ENCODE measurements around the gene COL11A1.
"Not testable (repeated sequence)": the region's sequence is repeated elsewhere in the genome, so short reads cannot be mapped to it uniquely, and the experiment has no call there.

COL11A1 gene

DNA sequence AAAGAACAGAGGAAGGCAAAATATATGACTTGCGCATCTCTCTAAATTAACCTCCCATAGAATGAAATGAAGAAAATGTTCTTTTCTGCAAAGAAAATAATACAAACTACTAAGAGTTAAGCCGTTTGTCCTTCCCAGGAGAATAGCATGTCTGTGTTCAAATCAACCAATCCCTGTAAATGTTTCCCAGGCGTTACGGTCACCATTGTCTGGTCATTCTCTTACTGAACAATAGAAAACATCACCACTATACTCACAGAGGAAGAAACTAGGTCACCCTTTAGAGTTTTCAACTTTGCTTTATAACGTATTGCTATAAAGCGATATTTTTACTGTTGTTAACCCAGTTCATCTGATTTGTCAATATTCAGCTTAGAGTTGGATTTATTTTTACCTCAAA, 34.1 kb downstream of the COL11A1 start:
- H3K9ac ChIP-seq (ENCODE audit: low read depth, low read length) = no peak overlapping the region
- no peak overlapping the region for H3K4me3 ChIP-seq (ENCODE audit: low read depth, low read length)
- H3K27me3 ChIP-seq (ENCODE audit: control insufficient read depth, insufficient read depth, low read length) = no peaks in the 10 kb centered on the region
- H3K36me3 ChIP-seq (ENCODE audit: control insufficient read depth, insufficient read depth, low read length) = no peaks in the 10 kb centered on the region
- H3K9me3 ChIP-seq (ENCODE audit: control insufficient read depth, insufficient read depth, low read length) = no peaks in the 10 kb centered on the region
- H3K4me1 ChIP-seq (ENCODE audit: control insufficient read depth, insufficient read depth, low read length) = no peaks in the 10 kb centered on the region

GRCh38 chr1:103069201-103069600, 39.1 kb downstream of the COL11A1 start:
- Histone ChIP-seq H3K27me3 (ENCODE audit: control insufficient read depth, insufficient read depth, low read length) (no peaks in the 10 kb centered on the region), H3K9me3 (ENCODE audit: control insufficient read depth, insufficient read depth, low read length) (no peaks in the 10 kb centered on the region), H3K9ac (ENCODE audit: low read depth, low read length) (no peak overlapping the region), H3K36me3 (ENCODE audit: control insufficient read depth, insufficient read depth, low read length) (no peaks in the 10 kb centered on the region), H3K4me3 (ENCODE audit: low read depth, low read length) (no peak overlapping the region), H3K4me1 (ENCODE audit: control insufficient read depth, insufficient read depth, low read length) (no peaks in the 10 kb centered on the region)

GRCh38 chr1:103063921-103064320, 44.4 kb downstream of the COL11A1 start:
- Histone ChIP-seq H3K4me3 (ENCODE audit: low read depth, low read length) (no peak overlapping the region), H3K9me3 (ENCODE audit: control insufficient read depth, insufficient read depth, low read length) (no peaks in the 10 kb centered on the region), H3K4me1 (ENCODE audit: control insufficient read depth, insufficient read depth, low read length) (no peaks in the 10 kb centered on the region), H3K36me3 (ENCODE audit: control insufficient read depth, insufficient read depth, low read length) (no peaks in the 10 kb centered on the region), H3K9ac (ENCODE audit: low read depth, low read length) (no peak overlapping the region), H3K27me3 (ENCODE audit: control insufficient read depth, insufficient read depth, low read length) (no peaks in the 10 kb centered on the region)

DNA sequence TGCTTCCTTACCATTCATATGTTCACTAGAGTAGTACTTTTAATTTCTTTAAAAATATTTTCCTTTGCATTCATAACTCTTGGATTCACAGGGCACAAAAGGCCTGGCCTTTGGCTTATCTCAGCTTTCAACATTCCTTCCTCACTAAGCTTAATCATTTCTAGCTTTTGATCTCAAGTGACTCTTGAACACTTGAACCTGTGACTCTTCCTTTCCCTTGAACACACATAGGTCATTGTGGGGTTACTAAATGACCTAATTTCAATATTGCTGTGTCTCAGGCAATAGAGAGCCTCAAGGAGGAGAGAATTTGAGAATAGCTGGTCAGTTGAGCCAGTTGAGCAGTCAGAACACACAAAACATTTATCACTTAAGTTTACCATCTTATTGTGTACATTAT, 49.9 kb downstream of the COL11A1 start:
- Histone ChIP-seq H3K27me3 (ENCODE audit: control insufficient read depth, insufficient read depth, low read length) (no peaks in the 10 kb centered on the region), H3K4me3 (ENCODE audit: low read depth, low read length) (no peak overlapping the region), H3K9me3 (ENCODE audit: control insufficient read depth, insufficient read depth, low read length) (no peaks in the 10 kb centered on the region), H3K4me1 (ENCODE audit: control insufficient read depth, insufficient read depth, low read length) (no peaks in the 10 kb centered on the region), H3K36me3 (ENCODE audit: control insufficient read depth, insufficient read depth, low read length) (no peaks in the 10 kb centered on the region), H3K9ac (ENCODE audit: low read depth, low read length) (no peak overlapping the region)

DNA sequence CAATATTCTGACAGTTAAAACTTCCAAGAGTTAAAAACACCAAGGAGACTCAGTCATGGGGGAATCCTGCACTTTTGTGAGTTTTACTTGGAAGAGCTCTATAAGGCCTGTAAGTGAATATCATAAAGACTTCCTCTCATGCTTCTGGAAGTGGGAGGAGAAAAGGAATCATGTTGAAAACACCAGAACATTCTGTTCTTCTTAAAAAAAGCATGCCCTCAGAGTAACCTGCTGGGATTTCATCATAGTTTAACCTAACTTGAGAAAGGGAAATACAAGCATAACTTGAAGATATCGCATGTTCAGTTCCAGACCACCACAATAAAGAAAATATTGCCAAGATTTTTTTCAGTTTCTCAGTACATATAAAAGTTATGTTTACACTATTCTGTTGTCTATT, 51.9 kb downstream of the COL11A1 start:
- H3K9me3 ChIP-seq (ENCODE audit: control insufficient read depth, insufficient read depth, low read length) = no peaks in the 10 kb centered on the region
- no peak overlapping the region for H3K4me3 ChIP-seq (ENCODE audit: low read depth, low read length)
- H3K4me1 ChIP-seq (ENCODE audit: control insufficient read depth, insufficient read depth, low read length) = no peaks in the 10 kb centered on the region
- H3K9ac ChIP-seq (ENCODE audit: low read depth, low read length) = no peak overlapping the region
- H3K27me3 ChIP-seq (ENCODE audit: control insufficient read depth, insufficient read depth, low read length) = no peaks in the 10 kb centered on the region
- no peaks in the 10 kb centered on the region for H3K36me3 ChIP-seq (ENCODE audit: control insufficient read depth, insufficient read depth, low read length)

- H3K4me3 ChIP-seq (ENCODE audit: low read depth, low read length); H3K27me3 ChIP-seq (ENCODE audit: control insufficient read depth, insufficient read depth, low read length); H3K36me3 ChIP-seq (ENCODE audit: control insufficient read depth, insufficient read depth, low read length); H3K9ac ChIP-seq (ENCODE audit: low read depth, low read length); H3K4me1 ChIP-seq (ENCODE audit: control insufficient read depth, insufficient read depth, low read length); H3K9me3 ChIP-seq (ENCODE audit: control insufficient read depth, insufficient read depth, low read length): not testable (repeated sequence)
These were observed 80.2 kb downstream of the COL11A1 start for GRCh38 chr1:103028110-103028509.

DNA sequence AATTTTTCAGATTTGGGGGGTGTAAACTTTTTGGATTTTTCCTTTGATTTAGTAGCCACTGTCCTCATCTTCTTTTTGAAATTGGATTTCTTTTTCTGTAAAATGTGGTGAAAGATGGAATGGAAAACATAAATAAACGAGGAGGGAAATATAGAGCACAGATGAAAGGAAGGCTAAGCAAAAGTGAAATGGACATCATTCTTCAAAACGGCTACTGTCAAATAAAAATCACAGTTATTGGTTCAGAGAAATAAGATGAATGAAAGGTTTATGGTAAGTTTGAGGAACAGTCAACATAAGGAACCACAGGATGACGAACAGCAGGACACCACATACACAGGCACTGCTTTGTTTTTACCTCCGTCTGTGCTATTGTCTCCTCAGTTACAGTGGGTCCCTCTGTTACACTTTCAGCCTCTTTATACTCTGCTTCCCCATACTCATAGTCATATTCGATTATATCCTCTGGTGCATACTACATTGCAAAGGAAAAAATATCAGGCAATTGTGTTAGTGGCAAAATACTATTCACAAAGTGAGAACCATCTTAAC, 82.4 kb downstream of the COL11A1 start:
- Histone ChIP-seq H3K4me3 (ENCODE audit: low read depth, low read length) (no peak overlapping the region), H3K27me3 (ENCODE audit: control insufficient read depth, insufficient read depth, low read length) (no peaks in the 10 kb centered on the region)

GRCh38 chr1:103024051-103024450, 84.3 kb downstream of the COL11A1 start:
- H3K9ac ChIP-seq (ENCODE audit: low read depth, low read length) = no peak overlapping the region
- H3K36me3 ChIP-seq (ENCODE audit: control insufficient read depth, insufficient read depth, low read length) = no peaks in the 10 kb centered on the region
- H3K9me3 ChIP-seq (ENCODE audit: control insufficient read depth, insufficient read depth, low read length) = no peaks in the 10 kb centered on the region
- no peak overlapping the region for H3K4me3 ChIP-seq (ENCODE audit: low read depth, low read length)
- H3K27me3 ChIP-seq (ENCODE audit: control insufficient read depth, insufficient read depth, low read length) = no peaks in the 10 kb centered on the region
- no peaks in the 10 kb centered on the region for H3K4me1 ChIP-seq (ENCODE audit: control insufficient read depth, insufficient read depth, low read length)

More for the DNA sequence above, 82.4 kb downstream of the COL11A1 start:
- H3K4me1 ChIP-seq (ENCODE audit: control insufficient read depth, insufficient read depth, low read length) = no peaks in the 10 kb centered on the region
- no peak overlapping the region for H3K9ac ChIP-seq (ENCODE audit: low read depth, low read length)
- no peaks in the 10 kb centered on the region for H3K36me3 ChIP-seq (ENCODE audit: control insufficient read depth, insufficient read depth, low read length)
- no peaks in the 10 kb centered on the region for H3K9me3 ChIP-seq (ENCODE audit: control insufficient read depth, insufficient read depth, low read length)

- Histone ChIP-seq H3K9ac (ENCODE audit: low read depth, low read length) (no peak overlapping the region), H3K9me3 (ENCODE audit: control insufficient read depth, insufficient read depth, low read length) (no peaks in the 10 kb centered on the region), H3K4me3 (ENCODE audit: low read depth, low read length) (no peak overlapping the region), H3K27me3 (ENCODE audit: control insufficient read depth, insufficient read depth, low read length) (no peaks in the 10 kb centered on the region), H3K4me1 (ENCODE audit: control insufficient read depth, insufficient read depth, low read length) (no peaks in the 10 kb centered on the region), H3K36me3 (ENCODE audit: control insufficient read depth, insufficient read depth, low read length) (no peaks in the 10 kb centered on the region)
These were observed 106.3 kb downstream of the COL11A1 start for GRCh38 chr1:103002005-103002404.

- no peaks in the 10 kb centered on the region for H3K27me3 ChIP-seq (ENCODE audit: control insufficient read depth, insufficient read depth, low read length)
- H3K9me3 ChIP-seq (ENCODE audit: control insufficient read depth, insufficient read depth, low read length) = no peaks in the 10 kb centered on the region
- H3K4me3 ChIP-seq (ENCODE audit: low read depth, low read length) = no peak overlapping the region
- no peak overlapping the region for H3K9ac ChIP-seq (ENCODE audit: low read depth, low read length)
- H3K36me3 ChIP-seq (ENCODE audit: control insufficient read depth, insufficient read depth, low read length) = no peaks in the 10 kb centered on the region
- H3K4me1 ChIP-seq (ENCODE audit: control insufficient read depth, insufficient read depth, low read length) = no peaks in the 10 kb centered on the region
These were observed 129.4 kb downstream of the COL11A1 start for GRCh38 chr1:102978874-102979273.

- Histone ChIP-seq H3K4me3 (ENCODE audit: low read depth, low read length) (no peak overlapping the region), H3K36me3 (ENCODE audit: control insufficient read depth, insufficient read depth, low read length) (no peaks in the 10 kb centered on the region), H3K27me3 (ENCODE audit: control insufficient read depth, insufficient read depth, low read length) (no peaks in the 10 kb centered on the region), H3K9me3 (ENCODE audit: control insufficient read depth, insufficient read depth, low read length) (no peaks in the 10 kb centered on the region), H3K9ac (ENCODE audit: low read depth, low read length) (no peak overlapping the region), H3K4me1 (ENCODE audit: control insufficient read depth, insufficient read depth, low read length) (no peaks in the 10 kb centered on the region)
These were observed 131.0 kb downstream of the COL11A1 start for GRCh38 chr1:102977292-102977691.

GRCh38 chr1:102970496-102971078, 137.7 kb downstream of the COL11A1 start:
- Histone ChIP-seq H3K9me3 (ENCODE audit: control insufficient read depth, insufficient read depth, low read length) (no peaks in the 10 kb centered on the region), H3K9ac (ENCODE audit: low read depth, low read length) (no peak overlapping the region), H3K4me1 (ENCODE audit: control insufficient read depth, insufficient read depth, low read length) (no peaks in the 10 kb centered on the region), H3K27me3 (ENCODE audit: control insufficient read depth, insufficient read depth, low read length) (no peaks in the 10 kb centered on the region), H3K36me3 (ENCODE audit: control insufficient read depth, insufficient read depth, low read length) (no peaks in the 10 kb centered on the region), H3K4me3 (ENCODE audit: low read depth, low read length) (no peak overlapping the region)
